Fibroblast of skin of back (primary cell): ENCODE results near the gene CNTN3. TPM values are rescaled to one million over a fixed set of nuclear protein-coding genes. Genes with fewer than 3 reads are reported as not detected.

Experiments
- DNase-seq: peaks from one replicate; pipeline ENCODE4 v3.0.0-alpha.2; 2013
- polyA plus RNA-seq, 2 experiments: library from polyadenylated mRNA; unstranded; fragments of 120-200 nt; gene quantifications; one replicate each; pipeline ENCODE4 v1.2.1, GENCODE V29; 2013; ENCODE audit not compliant: insufficient read length in 2 of 2

The CNTN3 gene
- polyA plus RNA-seq (2013, experiment 1 of 2; ENCODE audit: insufficient read length), result 3.2 TPM
- 5.4 TPM for polyA plus RNA-seq (2013, experiment 2 of 2; ENCODE audit: insufficient read length)

- peak; percentile 65 for DNase-seq
Observed at GRCh38 chr3:74614107-74614967, at the start of gene CNTN3. Gene CNTN3, minus strand, starts transcription at chr3:74614659. Its CDS starts 93,547 bp downstream, at chr3:74521112.

GRCh38 chr3:74663178-74663577, 48.7 kb upstream of the CNTN3 start:
- DNase-seq, result no peak

GRCh38 chr3:74661672-74662071, 47.2 kb upstream of the CNTN3 start:
- no peak for DNase-seq

- no peak for DNase-seq
Observed at GRCh38 chr3:74651885-74652284, 37.4 kb upstream of the CNTN3 start.

- peak; percentile 31 for DNase-seq
Observed at GRCh38 chr3:74651292-74651691, 36.8 kb upstream of the CNTN3 start.

GRCh38 chr3:74648107-74648506, 33.6 kb upstream of the CNTN3 start:
- DNase-seq, result no peak

- no peak for DNase-seq
Observed at GRCh38 chr3:74646094-74646493, 31.6 kb upstream of the CNTN3 start.

- DNase-seq, result peak; percentile 78
Observed at GRCh38 chr3:74643636-74644035, 29.2 kb upstream of the CNTN3 start.

GRCh38 chr3:74642876-74643275, 28.4 kb upstream of the CNTN3 start:
- DNase-seq, result peak; percentile 49

GRCh38 chr3:74640211-74640610, 25.8 kb upstream of the CNTN3 start:
- DNase-seq, result no peak

- peak; percentile 55 for DNase-seq
Observed at GRCh38 chr3:74639681-74640080, 25.2 kb upstream of the CNTN3 start.

GRCh38 chr3:74636981-74637380, 22.5 kb upstream of the CNTN3 start:
- peak; percentile 84 for DNase-seq

GRCh38 chr3:74633021-74633420, 18.6 kb upstream of the CNTN3 start:
- DNase-seq, result peak; percentile 77

GRCh38 chr3:74631351-74632140, 17.1 kb upstream of the CNTN3 start:
- DNase-seq, result peak; percentile 85

GRCh38 chr3:74630602-74631001, 16.1 kb upstream of the CNTN3 start:
- peak; percentile 66 for DNase-seq

- DNase-seq, result no peak
Observed at GRCh38 chr3:74626011-74626410, 11.6 kb upstream of the CNTN3 start.

- peak; percentile 89 for DNase-seq
Observed at GRCh38 chr3:74624301-74624700, 9.8 kb upstream of the CNTN3 start.

- DNase-seq, result no peak
Observed at GRCh38 chr3:74623261-74623836, 8.9 kb upstream of the CNTN3 start.

- no peak for DNase-seq
Observed at GRCh38 chr3:74621581-74621980, 7.1 kb upstream of the CNTN3 start.

- DNase-seq, result no peak
Observed at GRCh38 chr3:74617776-74618175, 3.3 kb upstream of the CNTN3 start.

- DNase-seq, result no peak
Observed at GRCh38 chr3:74613521-74614106, 845 bp downstream of the CNTN3 start.

- DNase-seq, result peak; percentile 64
Observed at GRCh38 chr3:74613060-74613459, 1.4 kb downstream of the CNTN3 start.

GRCh38 chr3:74611206-74611605, 3.3 kb downstream of the CNTN3 start:
- no peak for DNase-seq
